K562 (cell line): ENCODE data around the gene DAGLA. TPM values are rescaled to one million over a fixed set of nuclear protein-coding genes. Genes with fewer than 3 reads are reported as not detected.

Source experiments
- CBFA2T2 ChIP-seq: fragments of 450-650 bp; conservative IDR thresholded peaks from 2 replicates; pipeline ENCODE4 v1.6.1; 2017; ENCODE audit warnings: mild to moderate bottlenecking
- CREBBP ChIP-seq: IDR thresholded peaks from one replicate; pipeline ENCODE4 v1.6.1; 2012; ENCODE audit warnings: low read depth, mild to moderate bottlenecking, control low read depth, inconsistent platforms, low read length
- E2F5 ChIP-seq: sonication (generic); formaldehyde crosslinking; IDR thresholded peaks from 2 replicates; pipeline ENCODE4 v1.8.0; 2022; ENCODE audit warnings: mild to moderate bottlenecking, missing genetic modification reagents
- ELF1 ChIP-seq: fragments of 200-800 bp; sonication (Bioruptor generic); IDR thresholded peaks from 2 replicates; pipeline ENCODE4 v1.6.1; 2016; ENCODE audit warnings: missing genetic modification characterization, missing compliant biosample characterization
- MAFK ChIP-seq: IDR thresholded peaks from 2 replicates; pipeline ENCODE4 v1.6.1; 2011; ENCODE audit warnings: low read length, improper control_type of control experiment
- MEF2A ChIP-seq: IDR thresholded peaks from 2 replicates; pipeline ENCODE4 v1.6.1; 2011; ENCODE audit warnings: low read depth, mild to moderate bottlenecking, low read length, moderate library complexity; ENCODE audit not compliant: control insufficient read depth
- RAD51 ChIP-seq: fragments of 450-650 bp; IDR thresholded peaks from 2 replicates; pipeline ENCODE4 v1.7.1; 2016; ENCODE audit warnings: low read depth, mild to moderate bottlenecking, borderline replicate concordance
- RUNX1 ChIP-seq: sonication (generic); IDR thresholded peaks from 2 replicates; pipeline ENCODE4 v1.6.1; 2016; ENCODE audit warnings: antibody characterized with exemption, low read depth
- ZBED1 ChIP-seq: IDR thresholded peaks from 2 replicates; pipeline ENCODE4 v1.6.1; 2014
- ZBTB1 ChIP-seq: sonication (generic); formaldehyde crosslinking; IDR thresholded peaks from 2 replicates; pipeline ENCODE4 v1.8.1; 2023; ENCODE audit warnings: missing genetic modification reagents, low read depth, mild to moderate bottlenecking, borderline replicate concordance
- ZNF143 ChIP-seq: sonication (generic); formaldehyde crosslinking; IDR thresholded peaks from 2 replicates; pipeline ENCODE4 v1.9.0; 2022; ENCODE audit warnings: mild to moderate bottlenecking, missing genetic modification reagents
- ZNF263 ChIP-seq: sonication (generic); formaldehyde crosslinking; IDR thresholded peaks from 2 replicates; pipeline ENCODE4 v1.8.0; 2022; ENCODE audit warnings: mild to moderate bottlenecking, missing genetic modification reagents, borderline replicate concordance
- ZNF696 ChIP-seq: fragments of 250-450 bp; sonication (Bioruptor Pico); conservative IDR thresholded peaks from 2 replicates; pipeline ENCODE4 v1.4.0; 2020; ENCODE audit warnings: mild to moderate bottlenecking, moderate library complexity
- polyA plus RNA-seq, 8 experiments: library from polyadenylated mRNA; depleted of rRNA in 4 of 8; stranded (reverse) in 5 of 8; unstranded in 3 of 8; fragments of >200 nt; fragmentation: Nextera tagmentation in 2 of 8; fragmentation: Illumina TruSeq in 1 of 8; extraction: Ambion mirVana in 2 of 8; extraction: Trizol in 1 of 8; gene quantifications; 2 replicates each; pipeline versions ENCODE4 v1.2.1 to v1.2.3, GENCODE V29; 2011 to 2014; ENCODE audit warnings: inconsistent platforms in 1 of 8, missing spikeins in 1 of 8
- total RNA-seq, 7 experiments: library from RNA; depleted of rRNA in 6 of 7; stranded (reverse); fragments of >200 nt in 6 of 7; fragmentation: Illumina TruSeq in 2 of 7; extraction: Trizol in 2 of 7; gene quantifications; 2 replicates each; pipeline versions ENCODE4 v1.2.1 to v1.2.3, GENCODE V29; 2011 to 2021; ENCODE audit warnings: low replicate concordance in 1 of 7
- TF ChIP-seq, protein P1 (sequence below): sonication (generic); formaldehyde crosslinking; IDR thresholded peaks from 2 replicates; pipeline ENCODE4 v1.8.1; 2023; ENCODE audit warnings: mild to moderate bottlenecking, missing genetic modification reagents
- TF ChIP-seq, protein P2 (sequence below): fragments of 450-650 bp; IDR thresholded peaks from 2 replicates; pipeline ENCODE4 v1.6.1; 2016; ENCODE audit warnings: antibody characterized with exemption
- TF ChIP-seq, protein P3 (sequence below): fragments of 150-350 bp; IDR thresholded peaks from 2 replicates; pipeline ENCODE4 v1.6.1; 2014; ENCODE audit warnings: low read depth, mild to moderate bottlenecking, low read length, borderline replicate concordance
- TF ChIP-seq, protein P4 (sequence below): fragments of 250-450 bp; sonication (Bioruptor Pico); IDR thresholded peaks from 2 replicates; pipeline ENCODE4 v1.5.0; 2021; ENCODE audit warnings: mild to moderate bottlenecking, moderate library complexity

The DAGLA gene
- total and polyA plus RNA-seq, 9 of the 15 experiments (the other 6 are each of a cell fraction or from before 2014, with no cell fraction given): 0.03 to 0.16 (median 0.04) TPM; not detected in 4

GRCh38 chr11:61639816-61640443 lies 40.3 kb upstream of the DAGLA start (continued):
- TF ChIP-seq ZNF696 (CRISPR knock-in tag) (no peak), ELF1 (tag) (no peak), ZBTB1 (CRISPR knock-in tag) (no peak), ZNF143 (CRISPR knock-in tag) (no peak), CREBBP (no peak), ZBED1 (no peak), MAFK (no peak), RAD51 (no peak), RUNX1 (no peak), MEF2A (no peak), E2F5 (CRISPR knock-in tag) (no peak), ZNF263 (CRISPR knock-in tag) (no peak), CBFA2T2 (no peak)
- TF ChIP-seq, protein P1, sequence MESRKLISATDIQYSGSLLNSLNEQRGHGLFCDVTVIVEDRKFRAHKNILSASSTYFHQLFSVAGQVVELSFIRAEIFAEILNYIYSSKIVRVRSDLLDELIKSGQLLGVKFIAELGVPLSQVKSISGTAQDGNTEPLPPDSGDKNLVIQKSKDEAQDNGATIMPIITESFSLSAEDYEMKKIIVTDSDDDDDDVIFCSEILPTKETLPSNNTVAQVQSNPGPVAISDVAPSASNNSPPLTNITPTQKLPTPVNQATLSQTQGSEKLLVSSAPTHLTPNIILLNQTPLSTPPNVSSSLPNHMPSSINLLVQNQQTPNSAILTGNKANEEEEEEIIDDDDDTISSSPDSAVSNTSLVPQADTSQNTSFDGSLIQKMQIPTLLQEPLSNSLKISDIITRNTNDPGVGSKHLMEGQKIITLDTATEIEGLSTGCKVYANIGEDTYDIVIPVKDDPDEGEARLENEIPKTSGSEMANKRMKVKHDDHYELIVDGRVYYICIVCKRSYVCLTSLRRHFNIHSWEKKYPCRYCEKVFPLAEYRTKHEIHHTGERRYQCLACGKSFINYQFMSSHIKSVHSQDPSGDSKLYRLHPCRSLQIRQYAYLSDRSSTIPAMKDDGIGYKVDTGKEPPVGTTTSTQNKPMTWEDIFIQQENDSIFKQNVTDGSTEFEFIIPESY: no peak
- TF ChIP-seq, protein P2, sequence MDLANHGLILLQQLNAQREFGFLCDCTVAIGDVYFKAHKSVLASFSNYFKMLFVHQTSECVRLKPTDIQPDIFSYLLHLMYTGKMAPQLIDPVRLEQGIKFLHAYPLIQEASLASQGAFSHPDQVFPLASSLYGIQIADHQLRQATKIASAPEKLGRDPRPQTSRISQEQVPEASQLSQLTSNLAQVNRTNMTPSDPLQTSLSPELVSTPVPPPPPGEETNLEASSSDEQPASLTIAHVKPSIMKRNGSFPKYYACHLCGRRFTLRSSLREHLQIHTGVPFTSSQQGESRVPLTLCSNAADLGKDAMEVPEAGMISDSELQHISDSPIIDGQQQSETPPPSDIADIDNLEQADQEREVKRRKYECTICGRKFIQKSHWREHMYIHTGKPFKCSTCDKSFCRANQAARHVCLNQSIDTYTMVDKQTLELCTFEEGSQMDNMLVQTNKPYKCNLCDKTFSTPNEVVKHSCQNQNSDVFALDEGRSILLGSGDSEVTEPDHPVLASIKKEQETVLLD: no peak
- TF ChIP-seq, protein P3, sequence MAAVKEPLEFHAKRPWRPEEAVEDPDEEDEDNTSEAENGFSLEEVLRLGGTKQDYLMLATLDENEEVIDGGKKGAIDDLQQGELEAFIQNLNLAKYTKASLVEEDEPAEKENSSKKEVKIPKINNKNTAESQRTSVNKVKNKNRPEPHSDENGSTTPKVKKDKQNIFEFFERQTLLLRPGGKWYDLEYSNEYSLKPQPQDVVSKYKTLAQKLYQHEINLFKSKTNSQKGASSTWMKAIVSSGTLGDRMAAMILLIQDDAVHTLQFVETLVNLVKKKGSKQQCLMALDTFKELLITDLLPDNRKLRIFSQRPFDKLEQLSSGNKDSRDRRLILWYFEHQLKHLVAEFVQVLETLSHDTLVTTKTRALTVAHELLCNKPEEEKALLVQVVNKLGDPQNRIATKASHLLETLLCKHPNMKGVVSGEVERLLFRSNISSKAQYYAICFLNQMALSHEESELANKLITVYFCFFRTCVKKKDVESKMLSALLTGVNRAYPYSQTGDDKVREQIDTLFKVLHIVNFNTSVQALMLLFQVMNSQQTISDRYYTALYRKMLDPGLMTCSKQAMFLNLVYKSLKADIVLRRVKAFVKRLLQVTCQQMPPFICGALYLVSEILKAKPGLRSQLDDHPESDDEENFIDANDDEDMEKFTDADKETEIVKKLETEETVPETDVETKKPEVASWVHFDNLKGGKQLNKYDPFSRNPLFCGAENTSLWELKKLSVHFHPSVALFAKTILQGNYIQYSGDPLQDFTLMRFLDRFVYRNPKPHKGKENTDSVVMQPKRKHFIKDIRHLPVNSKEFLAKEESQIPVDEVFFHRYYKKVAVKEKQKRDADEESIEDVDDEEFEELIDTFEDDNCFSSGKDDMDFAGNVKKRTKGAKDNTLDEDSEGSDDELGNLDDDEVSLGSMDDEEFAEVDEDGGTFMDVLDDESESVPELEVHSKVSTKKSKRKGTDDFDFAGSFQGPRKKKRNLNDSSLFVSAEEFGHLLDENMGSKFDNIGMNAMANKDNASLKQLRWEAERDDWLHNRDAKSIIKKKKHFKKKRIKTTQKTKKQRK: no peak
- TF ChIP-seq, protein P4, sequence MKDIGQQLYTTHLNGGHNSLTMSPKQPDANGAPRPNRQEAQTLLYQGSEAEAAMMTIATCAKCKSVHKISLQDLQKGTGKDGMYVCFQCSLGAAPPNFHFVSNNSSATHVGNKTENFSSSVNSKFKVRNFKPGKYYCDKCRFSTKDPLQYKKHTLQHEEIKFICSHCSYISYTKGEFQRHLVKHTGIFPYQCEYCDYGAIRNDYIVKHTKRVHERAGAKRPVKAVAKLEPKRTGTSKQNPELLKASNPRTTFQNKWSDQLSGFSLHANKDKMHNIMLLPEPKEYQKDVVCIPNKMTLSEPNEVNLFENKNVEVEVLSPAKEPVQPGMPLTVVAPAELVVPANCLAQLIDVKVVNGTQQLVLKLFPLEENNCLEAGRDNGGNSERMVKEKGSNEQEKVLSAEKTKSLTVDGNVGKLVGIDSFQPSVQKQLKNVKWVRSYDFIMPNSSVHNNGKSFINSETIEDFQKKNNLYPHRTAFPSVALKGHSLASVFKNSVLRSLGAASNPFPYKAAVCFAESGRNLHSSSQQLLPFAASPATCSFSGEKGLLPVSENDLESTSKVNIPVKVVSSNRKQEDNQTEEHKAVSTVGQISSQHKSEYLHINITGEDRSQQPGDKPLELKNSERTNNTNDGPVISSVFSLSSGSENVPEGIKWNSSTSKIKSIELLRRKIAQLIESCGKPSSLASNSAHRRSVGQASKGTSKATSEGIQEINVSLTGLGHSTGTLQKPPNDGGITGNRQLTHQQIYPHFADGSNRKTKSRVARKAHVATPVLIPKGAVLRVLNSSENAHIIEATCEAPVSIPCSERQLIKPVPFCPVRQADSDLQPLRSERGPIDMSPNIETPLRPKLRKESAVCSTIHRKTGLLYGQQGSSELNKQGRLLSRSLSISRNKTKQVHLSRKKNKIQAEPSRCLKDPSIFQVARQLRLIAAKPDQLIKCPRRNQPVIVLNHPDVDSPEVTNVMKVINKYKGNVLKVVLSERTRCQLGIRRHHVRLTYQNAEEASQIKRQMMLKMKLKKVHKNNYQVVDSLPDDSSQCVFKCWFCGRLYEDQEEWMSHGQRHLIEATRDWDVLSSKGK (CRISPR knock-in tag): no peak
